Measurements from ENCODE around the gene SPAG9. TPM values are rescaled to one million over a fixed set of nuclear protein-coding genes. Genes with fewer than 3 reads are reported as not detected.

Gene SPAG9
- polyA plus RNA-seq, 1 donor from 2014 or later: 201 TPM

DNA sequence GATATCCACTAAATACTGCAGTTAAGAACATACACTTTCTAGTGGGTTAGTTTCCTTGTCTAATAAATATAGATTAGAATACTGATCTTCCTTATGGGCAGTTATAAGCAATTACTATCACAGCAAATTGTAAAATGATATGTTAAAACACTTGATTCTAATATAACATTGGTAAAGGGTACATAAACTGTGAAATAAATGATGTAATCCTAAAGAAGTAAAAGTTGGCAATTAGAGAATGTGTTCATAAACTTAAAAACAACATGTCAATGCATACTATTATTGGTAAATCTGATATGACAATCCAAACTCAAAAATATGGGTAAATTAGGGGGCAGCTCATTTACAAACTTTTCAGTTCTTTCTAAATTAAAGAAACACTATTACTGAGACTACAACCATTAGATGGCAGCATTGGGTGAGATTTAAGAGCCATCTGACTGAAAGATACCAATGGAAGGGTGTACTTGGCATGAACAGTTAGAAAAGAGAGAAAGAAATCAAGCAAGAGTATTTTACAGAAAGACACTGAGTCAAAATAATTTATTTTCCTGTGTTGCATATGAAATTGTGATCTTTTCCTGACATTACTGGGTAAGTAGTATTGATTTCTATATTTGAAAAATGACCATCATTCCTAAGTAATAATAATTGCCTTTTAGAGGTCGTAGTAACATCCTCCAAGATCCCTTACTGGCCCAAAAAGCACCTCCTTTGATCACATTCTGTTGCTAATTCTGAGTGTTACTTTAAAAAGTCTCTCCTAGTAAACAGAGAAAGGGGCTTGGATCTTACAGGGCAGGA is 119.6 kb downstream of the SPAG9 start:
- Histone ChIP-seq H4K20me1 (ENCODE audit: insufficient read depth) (no peaks in the 10 kb centered on the region), H2AFZ (ENCODE audit: low read depth, low read length) (no peak overlapping the region), H3K27ac (ENCODE audit: low read length) (no peak overlapping the region), H3F3A (ENCODE audit: insufficient read depth, low read length, poor library complexity, severe bottlenecking) (peaks cover 5% of the 10 kb centered on the region), H3K36me3 (ENCODE audit: insufficient read depth, low read length) (peaks cover 16% of the 10 kb centered on the region), H3K4me2 (ENCODE audit: low read length) (no peak overlapping the region), H3K9me3 (ENCODE audit: low read length) (no peaks in the 10 kb centered on the region), H3K4me3 (ENCODE audit: low read length) (no peak overlapping the region), H3K79me2 (replicated peaks; ENCODE audit: insufficient read depth, low read length) (peaks cover 11% of the 10 kb centered on the region), H3K9me2 (ENCODE audit: insufficient read depth, low read length) (no peaks in the 10 kb centered on the region), H3K27me3 (ENCODE audit: insufficient read depth, low read depth, low read length) (no peaks in the 10 kb centered on the region), H3K9ac (ENCODE audit: low read length) (no peak overlapping the region)
- TF ChIP-seq EZH2 (IDR thresholded peaks at IDR 0.05; ENCODE audit: borderline replicate concordance, insufficient read depth, low read length, poor library complexity, severe bottlenecking) (no peak), MXI1 (conservative IDR thresholded peaks at IDR 0.05; ENCODE audit: poor library complexity, severe bottlenecking) (no peak), POLR2AphosphoS5 (IDR thresholded peaks at IDR 0.05) (no peak), RAD21 (conservative IDR thresholded peaks at IDR 0.05) (peak; percentile 76), SMC3 (conservative IDR thresholded peaks at IDR 0.05; ENCODE audit: poor library complexity) (peak; percentile 73), TAF1 (IDR thresholded peaks at IDR 0.05; ENCODE audit: low read depth) (no peak), EP300 (conservative IDR thresholded peaks at IDR 0.05; ENCODE audit: poor library complexity, severe bottlenecking) (no peak)
- TF ChIP-seq, protein P1, sequence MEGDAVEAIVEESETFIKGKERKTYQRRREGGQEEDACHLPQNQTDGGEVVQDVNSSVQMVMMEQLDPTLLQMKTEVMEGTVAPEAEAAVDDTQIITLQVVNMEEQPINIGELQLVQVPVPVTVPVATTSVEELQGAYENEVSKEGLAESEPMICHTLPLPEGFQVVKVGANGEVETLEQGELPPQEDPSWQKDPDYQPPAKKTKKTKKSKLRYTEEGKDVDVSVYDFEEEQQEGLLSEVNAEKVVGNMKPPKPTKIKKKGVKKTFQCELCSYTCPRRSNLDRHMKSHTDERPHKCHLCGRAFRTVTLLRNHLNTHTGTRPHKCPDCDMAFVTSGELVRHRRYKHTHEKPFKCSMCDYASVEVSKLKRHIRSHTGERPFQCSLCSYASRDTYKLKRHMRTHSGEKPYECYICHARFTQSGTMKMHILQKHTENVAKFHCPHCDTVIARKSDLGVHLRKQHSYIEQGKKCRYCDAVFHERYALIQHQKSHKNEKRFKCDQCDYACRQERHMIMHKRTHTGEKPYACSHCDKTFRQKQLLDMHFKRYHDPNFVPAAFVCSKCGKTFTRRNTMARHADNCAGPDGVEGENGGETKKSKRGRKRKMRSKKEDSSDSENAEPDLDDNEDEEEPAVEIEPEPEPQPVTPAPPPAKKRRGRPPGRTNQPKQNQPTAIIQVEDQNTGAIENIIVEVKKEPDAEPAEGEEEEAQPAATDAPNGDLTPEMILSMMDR (IDR thresholded peaks at IDR 0.05; ENCODE audit: poor library complexity, severe bottlenecking): peak; percentile 75
- TF ChIP-seq, protein P2, sequence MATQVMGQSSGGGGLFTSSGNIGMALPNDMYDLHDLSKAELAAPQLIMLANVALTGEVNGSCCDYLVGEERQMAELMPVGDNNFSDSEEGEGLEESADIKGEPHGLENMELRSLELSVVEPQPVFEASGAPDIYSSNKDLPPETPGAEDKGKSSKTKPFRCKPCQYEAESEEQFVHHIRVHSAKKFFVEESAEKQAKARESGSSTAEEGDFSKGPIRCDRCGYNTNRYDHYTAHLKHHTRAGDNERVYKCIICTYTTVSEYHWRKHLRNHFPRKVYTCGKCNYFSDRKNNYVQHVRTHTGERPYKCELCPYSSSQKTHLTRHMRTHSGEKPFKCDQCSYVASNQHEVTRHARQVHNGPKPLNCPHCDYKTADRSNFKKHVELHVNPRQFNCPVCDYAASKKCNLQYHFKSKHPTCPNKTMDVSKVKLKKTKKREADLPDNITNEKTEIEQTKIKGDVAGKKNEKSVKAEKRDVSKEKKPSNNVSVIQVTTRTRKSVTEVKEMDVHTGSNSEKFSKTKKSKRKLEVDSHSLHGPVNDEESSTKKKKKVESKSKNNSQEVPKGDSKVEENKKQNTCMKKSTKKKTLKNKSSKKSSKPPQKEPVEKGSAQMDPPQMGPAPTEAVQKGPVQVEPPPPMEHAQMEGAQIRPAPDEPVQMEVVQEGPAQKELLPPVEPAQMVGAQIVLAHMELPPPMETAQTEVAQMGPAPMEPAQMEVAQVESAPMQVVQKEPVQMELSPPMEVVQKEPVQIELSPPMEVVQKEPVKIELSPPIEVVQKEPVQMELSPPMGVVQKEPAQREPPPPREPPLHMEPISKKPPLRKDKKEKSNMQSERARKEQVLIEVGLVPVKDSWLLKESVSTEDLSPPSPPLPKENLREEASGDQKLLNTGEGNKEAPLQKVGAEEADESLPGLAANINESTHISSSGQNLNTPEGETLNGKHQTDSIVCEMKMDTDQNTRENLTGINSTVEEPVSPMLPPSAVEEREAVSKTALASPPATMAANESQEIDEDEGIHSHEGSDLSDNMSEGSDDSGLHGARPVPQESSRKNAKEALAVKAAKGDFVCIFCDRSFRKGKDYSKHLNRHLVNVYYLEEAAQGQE (IDR thresholded peaks at IDR 0.05; ENCODE audit: borderline replicate concordance): no peak

DNA sequence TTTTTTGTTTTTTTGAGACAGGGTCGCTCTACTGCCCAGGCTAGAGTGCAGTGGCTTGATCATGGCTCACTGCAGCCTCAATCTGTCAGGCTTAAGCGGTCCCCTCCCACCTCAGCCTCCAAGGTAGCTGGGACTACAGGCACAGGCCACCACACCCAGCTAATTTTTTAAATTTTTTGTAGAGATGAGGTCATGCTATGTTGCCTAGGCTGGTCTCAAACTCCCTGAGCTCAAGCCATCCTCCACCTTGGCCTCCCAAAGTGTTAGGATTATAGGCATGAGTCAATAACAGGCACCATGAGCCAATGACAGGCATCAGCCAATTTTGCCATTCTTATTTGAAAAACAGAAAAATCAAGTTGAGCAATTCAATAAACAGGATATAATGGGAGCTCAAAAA is 125.0 kb downstream of the SPAG9 start:
- Histone ChIP-seq H3K36me3 (ENCODE audit: insufficient read depth, low read length) (peaks cover 22% of the 10 kb centered on the region), H3K27me3 (ENCODE audit: insufficient read depth, low read depth, low read length) (no peaks in the 10 kb centered on the region), H3K4me2 (ENCODE audit: low read length) (no peak overlapping the region), H3K27ac (ENCODE audit: low read length) (no peak overlapping the region), H2AFZ (ENCODE audit: low read depth, low read length) (no peak overlapping the region), H3K9me2 (ENCODE audit: insufficient read depth, low read length) (no peaks in the 10 kb centered on the region), H3K79me2 (replicated peaks; ENCODE audit: insufficient read depth, low read length) (no peaks in the 10 kb centered on the region), H3K4me3 (ENCODE audit: low read length) (no peak overlapping the region), H3K9me3 (ENCODE audit: low read length) (no peaks in the 10 kb centered on the region), H4K20me1 (ENCODE audit: insufficient read depth) (no peaks in the 10 kb centered on the region), H3F3A (ENCODE audit: insufficient read depth, low read length, poor library complexity, severe bottlenecking) (peaks cover 5% of the 10 kb centered on the region), H3K9ac (ENCODE audit: low read length) (no peak overlapping the region)
- TF ChIP-seq SMC3 (conservative IDR thresholded peaks at IDR 0.05; ENCODE audit: poor library complexity) (no peak), POLR2AphosphoS5 (IDR thresholded peaks at IDR 0.05) (no peak)
- TF ChIP-seq, protein P2 (IDR thresholded peaks at IDR 0.05; ENCODE audit: borderline replicate concordance): no peak

Data from neural cell (in vitro differentiated cells).